Measurements from ENCODE around the gene FAM149A.

FAM149A gene

GRCh38 chr4:186104114-186104889 lies at the start of gene FAM149A:
FAM149A (plus strand) TSS chr4:186104704.
- no peaks in the 10 kb centered on the region for H3K36me3 ChIP-seq (ENCODE audit: control insufficient read depth, insufficient read depth, low read length)

GRCh38 chr4:186058253-186058979 lies 46.1 kb upstream of the FAM149A start:
- Histone ChIP-seq H3K27ac (ENCODE audit: low read depth, low read length) (no peak overlapping the region), H3K4me1 (ENCODE audit: control insufficient read depth, insufficient read depth, low read length) (no peaks in the 10 kb centered on the region), H3K36me3 (ENCODE audit: control insufficient read depth, insufficient read depth, low read length) (no peaks in the 10 kb centered on the region), H3K9ac (ENCODE audit: low read depth, low read length) (no peak overlapping the region), H3K9me3 (ENCODE audit: control insufficient read depth, insufficient read depth, low read length) (0 out of 2 replicates have a peak, but pooled peaks cover 10% of the 10 kb centered on the region), H3K4me3 (ENCODE audit: low read depth, low read length) (no peak overlapping the region), H3K27me3 (ENCODE audit: control insufficient read depth, insufficient read depth, low read length) (no peaks in the 10 kb centered on the region)

More at GRCh38 chr4:186104114-186104889, at the start of gene FAM149A:
- H3K27ac ChIP-seq (ENCODE audit: low read depth, low read length): no peak within 1 kb of the TSS
- H3K4me1 ChIP-seq (ENCODE audit: control insufficient read depth, insufficient read depth, low read length): peaks cover 15% of the 10 kb centered on the region
- peak within 1 kb of the TSS; percentile 59 for H3K9ac ChIP-seq (ENCODE audit: low read depth, low read length)
- peak within 1 kb of the TSS; percentile 60 for H3K4me3 ChIP-seq (ENCODE audit: low read depth, low read length)
- no peaks in the 10 kb centered on the region for H3K9me3 ChIP-seq (ENCODE audit: control insufficient read depth, insufficient read depth, low read length)
- peaks cover 38% of the 10 kb centered on the region for H3K27me3 ChIP-seq (ENCODE audit: control insufficient read depth, insufficient read depth, low read length)

GRCh38 chr4:186058980-186059316 lies 45.6 kb upstream of the FAM149A start:
- Histone ChIP-seq H3K36me3 (ENCODE audit: control insufficient read depth, insufficient read depth, low read length) (no peaks in the 10 kb centered on the region), H3K9me3 (ENCODE audit: control insufficient read depth, insufficient read depth, low read length) (0 out of 2 replicates have a peak, but pooled peaks cover 10% of the 10 kb centered on the region), H3K4me3 (ENCODE audit: low read depth, low read length) (no peak overlapping the region), H3K9ac (ENCODE audit: low read depth, low read length) (no peak overlapping the region), H3K27ac (ENCODE audit: low read depth, low read length) (no peak overlapping the region), H3K4me1 (ENCODE audit: control insufficient read depth, insufficient read depth, low read length) (no peaks in the 10 kb centered on the region), H3K27me3 (ENCODE audit: control insufficient read depth, insufficient read depth, low read length) (no peaks in the 10 kb centered on the region)

- H3K27me3 ChIP-seq (ENCODE audit: control insufficient read depth, insufficient read depth, low read length): no peaks in the 10 kb centered on the region
- H3K36me3 ChIP-seq (ENCODE audit: control insufficient read depth, insufficient read depth, low read length): no peaks in the 10 kb centered on the region
- H3K4me1 ChIP-seq (ENCODE audit: control insufficient read depth, insufficient read depth, low read length): no peaks in the 10 kb centered on the region
- H3K4me3 ChIP-seq (ENCODE audit: low read depth, low read length): no peak overlapping the region
- H3K27ac ChIP-seq (ENCODE audit: low read depth, low read length): no peak overlapping the region
- H3K9ac ChIP-seq (ENCODE audit: low read depth, low read length): no peak overlapping the region
- 0 out of 2 replicates have a peak, but pooled peaks cover 10% of the 10 kb centered on the region for H3K9me3 ChIP-seq (ENCODE audit: control insufficient read depth, insufficient read depth, low read length)
Measured at GRCh38 chr4:186061921-186062320, 42.6 kb upstream of the FAM149A start.

GRCh38 chr4:186067757-186068385 lies 36.6 kb upstream of the FAM149A start:
- Histone ChIP-seq H3K9ac (ENCODE audit: low read depth, low read length) (no peak overlapping the region), H3K27ac (ENCODE audit: low read depth, low read length) (no peak overlapping the region), H3K4me3 (ENCODE audit: low read depth, low read length) (no peak overlapping the region), H3K27me3 (ENCODE audit: control insufficient read depth, insufficient read depth, low read length) (no peaks in the 10 kb centered on the region), H3K36me3 (ENCODE audit: control insufficient read depth, insufficient read depth, low read length) (no peaks in the 10 kb centered on the region), H3K4me1 (ENCODE audit: control insufficient read depth, insufficient read depth, low read length) (peaks cover 19% of the 10 kb centered on the region), H3K9me3 (ENCODE audit: control insufficient read depth, insufficient read depth, low read length) (no peaks in the 10 kb centered on the region)

GRCh38 chr4:186068581-186069348 lies 35.7 kb upstream of the FAM149A start, which contains the start of gene TLR3:
TLR3 (plus strand) TSS chr4:186069156; CDS start chr4:186076620, 7,464 bp downstream.
- no peaks in the 10 kb centered on the region for H3K9me3 ChIP-seq (ENCODE audit: control insufficient read depth, insufficient read depth, low read length)
- no peak within 1 kb of the TSS for H3K27ac ChIP-seq (ENCODE audit: low read depth, low read length)
- H3K4me3 ChIP-seq (ENCODE audit: low read depth, low read length): no peak within 1 kb of the TSS; the same call in 1 of the 2 replicates
- peaks cover 19% of the 10 kb centered on the region for H3K4me1 ChIP-seq (ENCODE audit: control insufficient read depth, insufficient read depth, low read length)
- H3K9ac ChIP-seq (ENCODE audit: low read depth, low read length): no peak within 1 kb of the TSS
- no peaks in the 10 kb centered on the region for H3K36me3 ChIP-seq (ENCODE audit: control insufficient read depth, insufficient read depth, low read length)
- H3K27me3 ChIP-seq (ENCODE audit: control insufficient read depth, insufficient read depth, low read length): no peaks in the 10 kb centered on the region

GRCh38 chr4:186069729-186070128 lies 34.8 kb upstream of the FAM149A start:
- Histone ChIP-seq H3K36me3 (ENCODE audit: control insufficient read depth, insufficient read depth, low read length) (no peaks in the 10 kb centered on the region), H3K4me3 (ENCODE audit: low read depth, low read length) (no peak overlapping the region), H3K4me1 (ENCODE audit: control insufficient read depth, insufficient read depth, low read length) (peaks cover 19% of the 10 kb centered on the region), H3K27ac (ENCODE audit: low read depth, low read length) (no peak overlapping the region), H3K9ac (ENCODE audit: low read depth, low read length) (no peak overlapping the region), H3K9me3 (ENCODE audit: control insufficient read depth, insufficient read depth, low read length) (no peaks in the 10 kb centered on the region), H3K27me3 (ENCODE audit: control insufficient read depth, insufficient read depth, low read length) (no peaks in the 10 kb centered on the region)

- no peak overlapping the region for H3K27ac ChIP-seq (ENCODE audit: low read depth, low read length)
- peaks cover 18% of the 10 kb centered on the region for H3K4me1 ChIP-seq (ENCODE audit: control insufficient read depth, insufficient read depth, low read length)
- H3K9ac ChIP-seq (ENCODE audit: low read depth, low read length): no peak overlapping the region
- H3K36me3 ChIP-seq (ENCODE audit: control insufficient read depth, insufficient read depth, low read length): no peaks in the 10 kb centered on the region
- no peak overlapping the region for H3K4me3 ChIP-seq (ENCODE audit: low read depth, low read length)
- H3K9me3 ChIP-seq (ENCODE audit: control insufficient read depth, insufficient read depth, low read length): no peaks in the 10 kb centered on the region
- H3K27me3 ChIP-seq (ENCODE audit: control insufficient read depth, insufficient read depth, low read length): no peaks in the 10 kb centered on the region
Measured at GRCh38 chr4:186072516-186072915, 32.0 kb upstream of the FAM149A start.

GRCh38 chr4:186074189-186074588 lies 30.3 kb upstream of the FAM149A start:
- no peaks in the 10 kb centered on the region for H3K9me3 ChIP-seq (ENCODE audit: control insufficient read depth, insufficient read depth, low read length)
- no peak overlapping the region for H3K9ac ChIP-seq (ENCODE audit: low read depth, low read length)
- no peaks in the 10 kb centered on the region for H3K27me3 ChIP-seq (ENCODE audit: control insufficient read depth, insufficient read depth, low read length)

GRCh38 chr4:186078981-186079638 lies 25.4 kb upstream of the FAM149A start:
- Histone ChIP-seq H3K36me3 (ENCODE audit: control insufficient read depth, insufficient read depth, low read length) (no peaks in the 10 kb centered on the region), H3K4me1 (ENCODE audit: control insufficient read depth, insufficient read depth, low read length) (peaks cover 21% of the 10 kb centered on the region), H3K9me3 (ENCODE audit: control insufficient read depth, insufficient read depth, low read length) (no peaks in the 10 kb centered on the region), H3K4me3 (ENCODE audit: low read depth, low read length) (no peak overlapping the region; the same call in 1 of the 2 replicates), H3K9ac (ENCODE audit: low read depth, low read length) (no peak overlapping the region), H3K27ac (ENCODE audit: low read depth, low read length) (peak overlapping the region; percentile 47), H3K27me3 (ENCODE audit: control insufficient read depth, insufficient read depth, low read length) (no peaks in the 10 kb centered on the region)

More at GRCh38 chr4:186074189-186074588, 30.3 kb upstream of the FAM149A start:
- Histone ChIP-seq H3K36me3 (ENCODE audit: control insufficient read depth, insufficient read depth, low read length) (no peaks in the 10 kb centered on the region), H3K27ac (ENCODE audit: low read depth, low read length) (no peak overlapping the region), H3K4me1 (ENCODE audit: control insufficient read depth, insufficient read depth, low read length) (peaks cover 10% of the 10 kb centered on the region), H3K4me3 (ENCODE audit: low read depth, low read length) (no peak overlapping the region)

All from HUES48 (cell line).